GM19351 (cell line): ENCODE measurements around the gene EXOC1.

Experiments
- ATAC-seq: cut with Tn5 transposase; IDR thresholded peaks from one replicate; pipeline ENCODE4 v1.9.1; 2021; ENCODE audit warnings: mild to moderate bottlenecking, moderate library complexity; ENCODE audit not compliant: unreplicated experiment

EXOC1 gene

GRCh38 chr4:55948726-55949481 lies 95.5 kb downstream of the EXOC1 start, which contains the start of gene CEP135:
CEP135 (plus strand) TSS chr4:55948945; CDS start chr4:55952131, 3,186 bp downstream.
- ATAC-seq = peak; percentile 70

DNA sequence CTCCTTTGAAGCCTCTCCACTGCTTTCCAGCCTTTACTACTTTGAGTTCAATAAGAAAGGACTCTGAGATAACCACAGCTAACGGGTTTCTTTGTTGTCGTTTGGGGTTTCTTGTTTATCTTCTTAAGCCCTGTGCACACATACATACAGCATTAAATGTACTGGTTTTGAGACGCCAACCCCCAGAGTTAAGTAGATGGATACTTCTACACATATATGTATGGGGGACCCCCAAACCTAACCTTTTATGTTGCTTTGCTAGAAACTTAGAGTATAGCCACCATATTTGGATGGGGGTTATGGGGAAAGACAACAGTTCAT lies 96.0 kb downstream of the EXOC1 start:
- no peak for ATAC-seq

DNA sequence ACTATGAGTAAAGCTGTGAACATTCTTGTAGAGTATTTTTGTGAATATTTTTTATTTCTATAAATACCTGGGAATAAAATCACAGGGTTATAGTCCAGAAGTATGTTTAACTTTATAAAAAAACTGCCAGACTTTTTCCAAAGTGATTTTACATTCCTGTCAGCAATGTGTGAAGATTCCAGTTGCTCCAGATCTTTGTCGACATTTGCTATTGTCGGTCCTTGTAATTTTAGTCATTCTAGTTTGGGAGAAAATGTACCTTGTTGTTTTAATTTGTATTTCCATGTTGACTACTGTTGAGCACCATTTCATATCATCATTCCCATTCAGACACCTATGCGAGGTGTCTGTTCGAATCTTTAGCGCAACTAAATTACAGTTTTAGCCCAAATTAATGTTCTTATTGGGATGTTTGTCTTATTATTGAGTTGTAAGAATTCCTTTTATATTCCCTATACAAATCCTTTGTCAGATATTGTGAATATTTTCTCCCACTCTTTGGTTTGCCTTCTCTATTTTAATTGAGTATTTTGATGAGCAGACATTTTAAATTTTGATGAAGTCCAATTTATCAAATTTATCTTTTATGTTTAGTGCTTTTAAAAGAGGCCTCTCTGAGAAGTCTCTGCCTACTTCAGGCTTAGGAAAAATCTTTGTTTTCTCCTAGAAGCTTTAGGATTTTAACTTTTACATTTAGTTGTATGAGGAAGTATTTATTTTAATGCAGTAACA lies 97.9 kb downstream of the EXOC1 start:
- ATAC-seq = no peak
